Neural progenitor cell (in vitro differentiated cells): Measurements from ENCODE around the gene PNMA6E. TPM values are rescaled to one million over a fixed set of nuclear protein-coding genes. Genes with fewer than 3 reads are reported as not detected.

ENCODE experiments used
- DNase-seq: peaks from one replicate; pipeline ENCODE4 v3.0.0-alpha.2; 2016; ENCODE audit warnings: low spot score
- H2AFZ ChIP-seq: fragments of 200-600 bp; sonication (generic); replicated peaks from 2 replicates; pipeline ENCODE4 v1.6.1; 2016; ENCODE audit warnings: antibody characterized with exemption
- H3F3A ChIP-seq: fragments of 200-600 bp; sonication (generic); 2 replicates; pipeline ENCODE4 v1.6.1; 2016; ENCODE audit warnings: antibody characterized with exemption, low read depth
- H3K27ac ChIP-seq: fragments of 200-600 bp; sonication (generic); 2 replicates; pipeline ENCODE4 v1.5.1; 2016; ENCODE audit warnings: mild to moderate bottlenecking
- H3K27me3 ChIP-seq: fragments of 200-600 bp; sonication (generic); 2 replicates; pipeline ENCODE4 v1.6.1; 2016; ENCODE audit warnings: mild to moderate bottlenecking, moderate library complexity
- H3K36me3 ChIP-seq: fragments of 200-600 bp; sonication (generic); 2 replicates; pipeline ENCODE4 v1.5.1; 2016
- H3K4me1 ChIP-seq: fragments of 200-600 bp; sonication (generic); 2 replicates; pipeline ENCODE4 v1.6.1; 2016; ENCODE audit warnings: mixed run types
- H3K4me2 ChIP-seq: fragments of 200-600 bp; sonication (generic); 2 replicates; pipeline ENCODE4 v1.6.1; 2016
- H3K4me3 ChIP-seq: fragments of 200-600 bp; sonication (generic); 2 replicates; pipeline ENCODE4 v1.5.1; 2016
- H3K79me2 ChIP-seq: fragments of 200-600 bp; sonication (generic); 2 replicates; pipeline ENCODE4 v1.6.1; 2016; ENCODE audit warnings: low read depth
- H3K9ac ChIP-seq: fragments of 200-600 bp; sonication (generic); 2 replicates; pipeline ENCODE4 v1.6.1; 2016
- H3K9me3 ChIP-seq: fragments of 200-600 bp; sonication (generic); 2 replicates; pipeline ENCODE4 v1.5.1; 2016; ENCODE audit warnings: low read depth
- H4K20me1 ChIP-seq: fragments of 200-600 bp; sonication (generic); 2 replicates; pipeline ENCODE4 v1.6.1; 2016; ENCODE audit warnings: low read depth
- H3K27ac Mint-ChIP-seq: 3 replicates; pipeline ENCODE4 v1.8.0; 2021; ENCODE audit warnings: mixed read lengths
- H3K27me3 Mint-ChIP-seq: 2 replicates; pipeline ENCODE4 v1.8.0; 2022; ENCODE audit warnings: low read depth, mild to moderate bottlenecking, inconsistent platforms, moderate library complexity, mixed read lengths; ENCODE audit not compliant: insufficient read depth
- H3K36me3 Mint-ChIP-seq: 3 replicates; pipeline ENCODE4 v1.8.0; 2021; ENCODE audit warnings: mixed read lengths
- H3K4me1 Mint-ChIP-seq: 3 replicates; pipeline ENCODE4 v1.8.0; 2021; ENCODE audit warnings: mixed read lengths
- H3K4me3 Mint-ChIP-seq: 3 replicates; pipeline ENCODE4 v1.8.0; 2021; ENCODE audit warnings: mild to moderate bottlenecking, moderate library complexity, mixed read lengths
- H3K9me3 Mint-ChIP-seq: 3 replicates; pipeline ENCODE4 v1.8.0; 2020; ENCODE audit warnings: mixed read lengths
- EZH2 ChIP-seq: fragments of 200-600 bp; sonication (generic); IDR thresholded peaks from 2 replicates; pipeline ENCODE4 v1.6.1; 2017; ENCODE audit warnings: antibody characterized with exemption, mild to moderate bottlenecking, moderate library complexity
- EZH2phosphoT487 ChIP-seq: fragments of 200-600 bp; sonication (generic); IDR thresholded peaks from 2 replicates; pipeline ENCODE4 v1.6.1; 2017; ENCODE audit warnings: antibody characterized with exemption
- total RNA-seq: library from RNA; depleted of rRNA; stranded (reverse); fragments of >200 nt; gene quantifications from 2 replicates; pipeline ENCODE4 v1.2.3, GENCODE V29; 2015; ENCODE audit warnings: low replicate concordance
- TF ChIP-seq, protein P1 (sequence below): fragments of 200-600 bp; sonication (generic); IDR thresholded peaks from 2 replicates; pipeline ENCODE4 v1.5.1; 2017; ENCODE audit warnings: antibody characterized with exemption, mild to moderate bottlenecking

The PNMA6E gene
- total RNA-seq, 1 donor from 2014 or later: not detected

- Mint-ChIP-seq H3K9me3 (peaks cover 41% of the 10 kb centered on the region), H3K27me3 (no peaks in the 10 kb centered on the region), H3K27ac (no peak overlapping the region), H3K4me1 (no peaks in the 10 kb centered on the region), H3K36me3 (peaks cover 15% of the 10 kb centered on the region), H3K4me3 (no peak overlapping the region)
- no peak overlapping the region for H3K27ac ChIP-seq
- DNase-seq: no peak
- no peak overlapping the region for H2AFZ ChIP-seq
- H3K4me2 ChIP-seq: no peak overlapping the region
- no peaks in the 10 kb centered on the region for H4K20me1 ChIP-seq
- H3K9me3 ChIP-seq: no peaks in the 10 kb centered on the region
- no peaks in the 10 kb centered on the region for H3K27me3 ChIP-seq
- no peaks in the 10 kb centered on the region for H3K79me2 ChIP-seq
- TF ChIP-seq, protein P1, sequence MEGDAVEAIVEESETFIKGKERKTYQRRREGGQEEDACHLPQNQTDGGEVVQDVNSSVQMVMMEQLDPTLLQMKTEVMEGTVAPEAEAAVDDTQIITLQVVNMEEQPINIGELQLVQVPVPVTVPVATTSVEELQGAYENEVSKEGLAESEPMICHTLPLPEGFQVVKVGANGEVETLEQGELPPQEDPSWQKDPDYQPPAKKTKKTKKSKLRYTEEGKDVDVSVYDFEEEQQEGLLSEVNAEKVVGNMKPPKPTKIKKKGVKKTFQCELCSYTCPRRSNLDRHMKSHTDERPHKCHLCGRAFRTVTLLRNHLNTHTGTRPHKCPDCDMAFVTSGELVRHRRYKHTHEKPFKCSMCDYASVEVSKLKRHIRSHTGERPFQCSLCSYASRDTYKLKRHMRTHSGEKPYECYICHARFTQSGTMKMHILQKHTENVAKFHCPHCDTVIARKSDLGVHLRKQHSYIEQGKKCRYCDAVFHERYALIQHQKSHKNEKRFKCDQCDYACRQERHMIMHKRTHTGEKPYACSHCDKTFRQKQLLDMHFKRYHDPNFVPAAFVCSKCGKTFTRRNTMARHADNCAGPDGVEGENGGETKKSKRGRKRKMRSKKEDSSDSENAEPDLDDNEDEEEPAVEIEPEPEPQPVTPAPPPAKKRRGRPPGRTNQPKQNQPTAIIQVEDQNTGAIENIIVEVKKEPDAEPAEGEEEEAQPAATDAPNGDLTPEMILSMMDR: no peak
- TF ChIP-seq EZH2 (no peak), EZH2phosphoT487 (no peak)
- H3F3A ChIP-seq: no peaks in the 10 kb centered on the region
- H3K36me3 ChIP-seq: no peaks in the 10 kb centered on the region
- no peaks in the 10 kb centered on the region for H3K4me1 ChIP-seq
- H3K9ac ChIP-seq: no peak overlapping the region
- no peak overlapping the region for H3K4me3 ChIP-seq
Measured at GRCh38 chrX:153352858-153353257, 48.3 kb downstream of the PNMA6E start.

DNA sequence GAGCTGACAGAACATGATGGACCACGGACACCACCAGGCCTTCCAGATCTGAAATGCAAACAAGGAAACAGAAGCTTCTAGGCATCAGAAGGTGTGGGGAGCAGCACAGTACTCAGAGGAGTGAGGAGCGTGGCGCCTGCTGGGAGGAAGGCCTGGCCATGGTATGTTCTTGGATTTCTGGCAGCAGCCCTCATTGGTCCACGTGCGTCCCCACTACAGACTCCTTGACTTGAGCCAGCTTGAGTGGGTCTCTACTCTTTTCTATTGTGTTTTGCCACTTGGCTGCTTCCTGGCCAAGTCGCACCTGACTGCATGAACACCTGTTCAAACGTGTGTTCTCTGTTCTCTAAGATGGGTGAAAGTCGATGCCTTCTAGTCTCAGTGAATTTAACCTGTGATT, 49.2 kb downstream of the PNMA6E start:
- Histone ChIP-seq H3K9ac (no peak overlapping the region), H3K4me1 (no peaks in the 10 kb centered on the region), H2AFZ (no peak overlapping the region), H3K27me3 (no peaks in the 10 kb centered on the region), H3K9me3 (no peaks in the 10 kb centered on the region), H3K27ac (no peak overlapping the region), H3K36me3 (no peaks in the 10 kb centered on the region), H3F3A (no peaks in the 10 kb centered on the region), H4K20me1 (no peaks in the 10 kb centered on the region), H3K79me2 (no peaks in the 10 kb centered on the region), H3K4me2 (no peak overlapping the region), H3K4me3 (no peak overlapping the region)
- Mint-ChIP-seq H3K4me1 (no peaks in the 10 kb centered on the region), H3K27ac (no peak overlapping the region), H3K36me3 (peaks cover 14% of the 10 kb centered on the region), H3K9me3 (peaks cover 34% of the 10 kb centered on the region), H3K4me3 (no peak overlapping the region), H3K27me3 (peaks cover under 1% of the 10 kb centered on the region)
- DNase-seq: no peak
- no peak for TF ChIP-seq EZH2phosphoT487
- TF ChIP-seq EZH2: no peak
- TF ChIP-seq, protein P1: no peak

- H3K9ac ChIP-seq: no peak overlapping the region
- H3K36me3 ChIP-seq: no peaks in the 10 kb centered on the region
- no peaks in the 10 kb centered on the region for H3F3A ChIP-seq
- H2AFZ ChIP-seq: no peak overlapping the region
- H3K79me2 ChIP-seq: no peaks in the 10 kb centered on the region
- no peak overlapping the region for H3K4me2 ChIP-seq
- H3K27ac ChIP-seq: no peak overlapping the region
- H3K9me3 ChIP-seq: no peaks in the 10 kb centered on the region
- no peak for DNase-seq
- no peak overlapping the region for H3K4me3 ChIP-seq
- H3K4me3 Mint-ChIP-seq: no peak overlapping the region
- H3K27ac Mint-ChIP-seq: no peak overlapping the region
- H4K20me1 ChIP-seq: no peaks in the 10 kb centered on the region
- H3K27me3 ChIP-seq: no peaks in the 10 kb centered on the region
- H3K36me3 Mint-ChIP-seq: peaks cover 20% of the 10 kb centered on the region
- no peaks in the 10 kb centered on the region for H3K4me1 ChIP-seq
- no peaks in the 10 kb centered on the region for H3K4me1 Mint-ChIP-seq
- TF ChIP-seq, protein P1: no peak
- no peak for TF ChIP-seq EZH2phosphoT487
- TF ChIP-seq EZH2: no peak
- peaks cover 2% of the 10 kb centered on the region for H3K27me3 Mint-ChIP-seq
- peaks cover 30% of the 10 kb centered on the region for H3K9me3 Mint-ChIP-seq
Measured at GRCh38 chrX:153349952-153350351, 51.2 kb downstream of the PNMA6E start.
